ENCODE data around the gene M1AP.

M1AP gene, protein sequence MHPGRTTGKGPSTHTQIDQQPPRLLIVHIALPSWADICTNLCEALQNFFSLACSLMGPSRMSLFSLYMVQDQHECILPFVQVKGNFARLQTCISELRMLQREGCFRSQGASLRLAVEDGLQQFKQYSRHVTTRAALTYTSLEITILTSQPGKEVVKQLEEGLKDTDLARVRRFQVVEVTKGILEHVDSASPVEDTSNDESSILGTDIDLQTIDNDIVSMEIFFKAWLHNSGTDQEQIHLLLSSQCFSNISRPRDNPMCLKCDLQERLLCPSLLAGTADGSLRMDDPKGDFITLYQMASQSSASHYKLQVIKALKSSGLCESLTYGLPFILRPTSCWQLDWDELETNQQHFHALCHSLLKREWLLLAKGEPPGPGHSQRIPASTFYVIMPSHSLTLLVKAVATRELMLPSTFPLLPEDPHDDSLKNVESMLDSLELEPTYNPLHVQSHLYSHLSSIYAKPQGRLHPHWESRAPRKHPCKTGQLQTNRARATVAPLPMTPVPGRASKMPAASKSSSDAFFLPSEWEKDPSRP

GRCh38 chr2:74648009-74648443 lies at the start of gene M1AP:
Gene M1AP, minus strand, starts transcription at chr2:74648330. Its CDS starts 8,055 bp downstream, at chr2:74640275.
- TF ChIP-seq, protein P1, sequence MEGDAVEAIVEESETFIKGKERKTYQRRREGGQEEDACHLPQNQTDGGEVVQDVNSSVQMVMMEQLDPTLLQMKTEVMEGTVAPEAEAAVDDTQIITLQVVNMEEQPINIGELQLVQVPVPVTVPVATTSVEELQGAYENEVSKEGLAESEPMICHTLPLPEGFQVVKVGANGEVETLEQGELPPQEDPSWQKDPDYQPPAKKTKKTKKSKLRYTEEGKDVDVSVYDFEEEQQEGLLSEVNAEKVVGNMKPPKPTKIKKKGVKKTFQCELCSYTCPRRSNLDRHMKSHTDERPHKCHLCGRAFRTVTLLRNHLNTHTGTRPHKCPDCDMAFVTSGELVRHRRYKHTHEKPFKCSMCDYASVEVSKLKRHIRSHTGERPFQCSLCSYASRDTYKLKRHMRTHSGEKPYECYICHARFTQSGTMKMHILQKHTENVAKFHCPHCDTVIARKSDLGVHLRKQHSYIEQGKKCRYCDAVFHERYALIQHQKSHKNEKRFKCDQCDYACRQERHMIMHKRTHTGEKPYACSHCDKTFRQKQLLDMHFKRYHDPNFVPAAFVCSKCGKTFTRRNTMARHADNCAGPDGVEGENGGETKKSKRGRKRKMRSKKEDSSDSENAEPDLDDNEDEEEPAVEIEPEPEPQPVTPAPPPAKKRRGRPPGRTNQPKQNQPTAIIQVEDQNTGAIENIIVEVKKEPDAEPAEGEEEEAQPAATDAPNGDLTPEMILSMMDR (IDR thresholded peaks at IDR 0.05; ENCODE audit: low read depth, low read length, missing control alignments), result peak; percentile 42
- DNase-seq (ENCODE audit: low read depth), result no peak
- H3K4me3 ChIP-seq (ENCODE audit: low read depth, low read length), result peak within 1 kb of the TSS; percentile 37

GRCh38 chr2:74696829-74697228 lies 48.7 kb upstream of the M1AP start:
- DNase-seq (ENCODE audit: low read depth), result no peak
- TF ChIP-seq, protein P1 (IDR thresholded peaks at IDR 0.05; ENCODE audit: low read depth, low read length, missing control alignments), result no peak
- H3K4me3 ChIP-seq (ENCODE audit: low read depth, low read length), result no peak overlapping the region

- TF ChIP-seq, protein P1 (IDR thresholded peaks at IDR 0.05; ENCODE audit: low read depth, low read length, missing control alignments), result no peak
- H3K4me3 ChIP-seq (ENCODE audit: low read depth, low read length), result no peak overlapping the region
- no peak for DNase-seq (ENCODE audit: low read depth)
Measured at GRCh38 chr2:74695663-74696062, 47.5 kb upstream of the M1AP start.

GRCh38 chr2:74694281-74694680 lies 46.2 kb upstream of the M1AP start:
- DNase-seq (ENCODE audit: low read depth), result no peak
- H3K4me3 ChIP-seq (ENCODE audit: low read depth, low read length), result no peak overlapping the region
- TF ChIP-seq, protein P1 (IDR thresholded peaks at IDR 0.05; ENCODE audit: low read depth, low read length, missing control alignments), result no peak

GRCh38 chr2:74693668-74694067 lies 45.5 kb upstream of the M1AP start:
- TF ChIP-seq, protein P1 (IDR thresholded peaks at IDR 0.05; ENCODE audit: low read depth, low read length, missing control alignments), result no peak
- DNase-seq (ENCODE audit: low read depth), result no peak
- no peak overlapping the region for H3K4me3 ChIP-seq (ENCODE audit: low read depth, low read length)

- no peak for DNase-seq (ENCODE audit: low read depth)
- H3K4me3 ChIP-seq (ENCODE audit: low read depth, low read length), result no peak overlapping the region
- TF ChIP-seq, protein P1 (IDR thresholded peaks at IDR 0.05; ENCODE audit: low read depth, low read length, missing control alignments), result no peak
Measured at GRCh38 chr2:74693213-74693612, 45.1 kb upstream of the M1AP start.

Measured in GM12864 (cell line).